ENCODE measurements around the gene C1QL2. TPM values are rescaled to one million over a fixed set of nuclear protein-coding genes. Genes with fewer than 3 reads are reported as not detected.

Gene C1QL2
- total RNA-seq, 1 experiment from 2014 or later = not detected

GRCh38 chr2:119181791-119182445 lies 23.4 kb upstream of the C1QL2 start:
- in situ Hi-C loops (cut with HindIII; ENCODE audit: low pct_unique_long_range_greater_than_20kb, low sequenced_read_pairs) = no loop called here

GRCh38 chr2:119181391-119181790 lies 22.8 kb upstream of the C1QL2 start:
- no peak for DNase-seq (ENCODE audit: low read depth, low spot score)
- in situ Hi-C loops (cut with HindIII; ENCODE audit: low pct_unique_long_range_greater_than_20kb, low sequenced_read_pairs) = no loop called here

More at GRCh38 chr2:119181791-119182445, 23.4 kb upstream of the C1QL2 start:
- DNase-seq (ENCODE audit: low read depth, low spot score) = no peak

- DNase-seq (ENCODE audit: low read depth, low spot score) = no peak
- in situ Hi-C loops (cut with HindIII; ENCODE audit: low pct_unique_long_range_greater_than_20kb, low sequenced_read_pairs) = no loop called here
Observed at GRCh38 chr2:119180892-119181291, 22.3 kb upstream of the C1QL2 start.

GRCh38 chr2:119179991-119180390 lies 21.4 kb upstream of the C1QL2 start:
- DNase-seq (ENCODE audit: low read depth, low spot score) = no peak
- in situ Hi-C loops (cut with HindIII; ENCODE audit: low pct_unique_long_range_greater_than_20kb, low sequenced_read_pairs) = no loop called here

GRCh38 chr2:119179202-119179601 lies 20.7 kb upstream of the C1QL2 start:
- in situ Hi-C loops (cut with HindIII; ENCODE audit: low pct_unique_long_range_greater_than_20kb, low sequenced_read_pairs) = no loop called here
- no peak for DNase-seq (ENCODE audit: low read depth, low spot score)

GRCh38 chr2:119178776-119179175 lies 20.2 kb upstream of the C1QL2 start:
- in situ Hi-C loops (cut with HindIII; ENCODE audit: low pct_unique_long_range_greater_than_20kb, low sequenced_read_pairs) = no loop called here
- DNase-seq (ENCODE audit: low read depth, low spot score) = no peak

GRCh38 chr2:119177838-119178190 lies 19.3 kb upstream of the C1QL2 start:
- in situ Hi-C loops (cut with HindIII; ENCODE audit: low pct_unique_long_range_greater_than_20kb, low sequenced_read_pairs) = no loop called here
- DNase-seq (ENCODE audit: low read depth, low spot score) = no peak

GRCh38 chr2:119177171-119177837 lies 18.8 kb upstream of the C1QL2 start:
- in situ Hi-C loops (cut with HindIII; ENCODE audit: low pct_unique_long_range_greater_than_20kb, low sequenced_read_pairs) = no loop called here

GRCh38 chr2:119175517-119175916 lies 17.0 kb upstream of the C1QL2 start:
- in situ Hi-C loops (cut with HindIII; ENCODE audit: low pct_unique_long_range_greater_than_20kb, low sequenced_read_pairs) = no loop called here
- DNase-seq (ENCODE audit: low read depth, low spot score) = no peak

More at GRCh38 chr2:119177171-119177837, 18.8 kb upstream of the C1QL2 start:
- DNase-seq (ENCODE audit: low read depth, low spot score) = no peak

- in situ Hi-C loops (cut with HindIII; ENCODE audit: low pct_unique_long_range_greater_than_20kb, low sequenced_read_pairs) = no loop called here
- DNase-seq (ENCODE audit: low read depth, low spot score) = no peak
Observed at GRCh38 chr2:119174993-119175347, 16.4 kb upstream of the C1QL2 start.

- DNase-seq (ENCODE audit: low read depth, low spot score) = peak; percentile 64
- in situ Hi-C loops (cut with HindIII; ENCODE audit: low pct_unique_long_range_greater_than_20kb, low sequenced_read_pairs) = no loop called here
Observed at GRCh38 chr2:119174216-119174992, 15.9 kb upstream of the C1QL2 start.

GRCh38 chr2:119173556-119174060 lies 15.1 kb upstream of the C1QL2 start:
- no peak for DNase-seq (ENCODE audit: low read depth, low spot score)
- in situ Hi-C loops (cut with HindIII; ENCODE audit: low pct_unique_long_range_greater_than_20kb, low sequenced_read_pairs) = no loop called here

GRCh38 chr2:119170504-119170903 lies 12.0 kb upstream of the C1QL2 start:
- DNase-seq (ENCODE audit: low read depth, low spot score) = no peak
- in situ Hi-C loops (cut with HindIII; ENCODE audit: low pct_unique_long_range_greater_than_20kb, low sequenced_read_pairs) = no loop called here

- no peak for DNase-seq (ENCODE audit: low read depth, low spot score)
- in situ Hi-C loops (cut with HindIII; ENCODE audit: low pct_unique_long_range_greater_than_20kb, low sequenced_read_pairs) = no loop called here
Observed at GRCh38 chr2:119169717-119170116, 11.2 kb upstream of the C1QL2 start.

- in situ Hi-C loops (cut with HindIII; ENCODE audit: low pct_unique_long_range_greater_than_20kb, low sequenced_read_pairs) = no loop called here
- peak; percentile 23 for DNase-seq (ENCODE audit: low read depth, low spot score)
Observed at GRCh38 chr2:119160361-119160990, 1.9 kb upstream of the C1QL2 start.

GRCh38 chr2:119157850-119158511 lies 570 bp downstream of the C1QL2 start:
- DNase-seq (ENCODE audit: low read depth, low spot score) = no peak
- in situ Hi-C loops (cut with HindIII; ENCODE audit: low pct_unique_long_range_greater_than_20kb, low sequenced_read_pairs) = no loop called here

GRCh38 chr2:119156891-119157773 lies 1.4 kb downstream of the C1QL2 start:
- no peak for DNase-seq (ENCODE audit: low read depth, low spot score)
- in situ Hi-C loops (cut with HindIII; ENCODE audit: low pct_unique_long_range_greater_than_20kb, low sequenced_read_pairs) = no loop called here
